NCI-H1105 (cell line): ENCODE data around the gene SDHB.

ENCODE experiments used
- DNase-seq: peaks from one replicate; lab custom pipeline; 2025; lab: John Stamatoyannopoulos, UW

SDHB gene

GRCh38 chr1:17045634-17046333, 8.0 kb downstream of the SDHB start:
- peak; percentile 67 for DNase-seq

- DNase-seq = no peak
These were observed 8.7 kb downstream of the SDHB start for GRCh38 chr1:17045150-17045549.

- no peak for DNase-seq
These were observed 10.2 kb downstream of the SDHB start for GRCh38 chr1:17043676-17044075.

- no peak for DNase-seq
These were observed 13.7 kb downstream of the SDHB start for GRCh38 chr1:17040135-17040534.

GRCh38 chr1:17039522-17039921, 14.3 kb downstream of the SDHB start:
- no peak for DNase-seq

- no peak for DNase-seq
These were observed 20.4 kb downstream of the SDHB start for GRCh38 chr1:17033481-17033880.

GRCh38 chr1:17032741-17033140, 21.1 kb downstream of the SDHB start:
- no peak for DNase-seq

- DNase-seq = no peak
These were observed 22.4 kb downstream of the SDHB start for GRCh38 chr1:17031436-17031835.

GRCh38 chr1:17030206-17030605, 23.6 kb downstream of the SDHB start:
- no peak for DNase-seq

GRCh38 chr1:17028662-17029188, 25.1 kb downstream of the SDHB start:
- no peak for DNase-seq

GRCh38 chr1:17027900-17028299, 25.9 kb downstream of the SDHB start:
- DNase-seq = peak; percentile 26

GRCh38 chr1:17027403-17027802, 26.4 kb downstream of the SDHB start:
- DNase-seq = no peak

- DNase-seq = no peak
These were observed 29.1 kb downstream of the SDHB start for GRCh38 chr1:17024721-17025120.

- no peak for DNase-seq
These were observed 30.3 kb downstream of the SDHB start for GRCh38 chr1:17023573-17023972.

- DNase-seq = no peak
These were observed 30.7 kb downstream of the SDHB start for GRCh38 chr1:17023102-17023501.

- DNase-seq = no peak
These were observed 31.9 kb downstream of the SDHB start for GRCh38 chr1:17021896-17022295.

- DNase-seq = no peak
These were observed 33.3 kb downstream of the SDHB start for GRCh38 chr1:17020502-17020901.

GRCh38 chr1:17018849-17019248, 35.0 kb downstream of the SDHB start:
- DNase-seq = no peak

GRCh38 chr1:17017435-17017834, 36.4 kb downstream of the SDHB start:
- DNase-seq = no peak

- DNase-seq = no peak
These were observed 37.5 kb downstream of the SDHB start for GRCh38 chr1:17016317-17016661.

- DNase-seq = no peak
These were observed 38.9 kb downstream of the SDHB start for GRCh38 chr1:17014671-17015567.

GRCh38 chr1:17013491-17014320, 40.1 kb downstream of the SDHB start:
- DNase-seq = no peak
